Uterus (tissue), 4 donors: Measurements from ENCODE around the gene HERC5. TPM values are rescaled to one million over a fixed set of nuclear protein-coding genes. Genes with fewer than 3 reads are reported as not detected.

ENCODE experiments used
- DNase-seq, 2 donors: peaks; one replicate each; pipeline ENCODE4 v3.0.0-alpha.2; 2019 to 2020
- H3K27ac ChIP-seq, 2 donors: fragments of 200-600 bp; sonication (generic); 1 replicate in 1 of 2; 2 replicates in 1 of 2; pipeline ENCODE4 v1.5.1; 2016 to 2018
- H3K27me3 ChIP-seq, 2 donors: fragments of 200-600 bp; sonication (generic); one replicate each; pipeline ENCODE4 v1.5.1; 2018 to 2019; ENCODE audit warnings: control low read depth in 1 of 2
- H3K36me3 ChIP-seq, 2 donors: fragments of 200-600 bp; sonication (generic); one replicate each; pipeline ENCODE4 v1.5.1; 2019; ENCODE audit warnings: control low read depth in 1 of 2
- H3K4me1 ChIP-seq, 2 donors: fragments of 200-600 bp; sonication (generic); one replicate each; pipeline ENCODE4 v1.5.1; 2018 to 2019; ENCODE audit warnings: control low read depth in 1 of 2
- H3K4me3 ChIP-seq, 2 donors: fragments of 200-600 bp; sonication (generic); 1 replicate in 1 of 2; 2 replicates in 1 of 2; pipeline ENCODE4 v1.5.1; 2018 to 2019; ENCODE audit warnings: mild to moderate bottlenecking in 1 of 2
- H3K9me3 ChIP-seq, 2 donors: fragments of 200-600 bp; sonication (generic); one replicate each; pipeline ENCODE4 v1.5.1; 2019; ENCODE audit warnings: control low read depth in 1 of 2
- POLR2A ChIP-seq, 2 donors: fragments of 450-650 bp; IDR thresholded peaks; one replicate each; pipeline ENCODE4 v1.6.1; 2016; ENCODE audit warnings: antibody characterized with exemption in 2 of 2, mild to moderate bottlenecking in 1 of 2, moderate library complexity in 1 of 2
- intact Hi-C: fragments of 100-400 bp; cut with DNase I; formaldehyde crosslinking; loops from one replicate; pipeline ENCODE4 v1.15.1; 2023; ENCODE audit warnings: low total_unique reads
- total RNA-seq, 4 donors: library from RNA; depleted of rRNA in 3 of 4; stranded (reverse); fragments of >200 nt in 3 of 4; gene quantifications; one replicate each; pipeline versions ENCODE4 v1.1.0 to v1.2.4, GENCODE V29; 2014 to 2023
- TF ChIP-seq, protein P1 (sequence below), 4 experiments: fragments of 200-600 bp in 2 of 4; fragments of 450-650 bp in 2 of 4; sonication (generic) in 2 of 4; IDR thresholded peaks; one replicate each; pipeline ENCODE4 v1.5.1; 2016 to 2019; ENCODE audit warnings: antibody characterized with exemption in 4 of 4, mild to moderate bottlenecking in 2 of 4, moderate library complexity in 1 of 4
- donor health status: DM: yes; HTN: yes; CAD: no.

The HERC5 gene
- total RNA-seq, 4 donors from 2014 or later = 4.3 to 23.7 (median 10.6) TPM

DNA sequence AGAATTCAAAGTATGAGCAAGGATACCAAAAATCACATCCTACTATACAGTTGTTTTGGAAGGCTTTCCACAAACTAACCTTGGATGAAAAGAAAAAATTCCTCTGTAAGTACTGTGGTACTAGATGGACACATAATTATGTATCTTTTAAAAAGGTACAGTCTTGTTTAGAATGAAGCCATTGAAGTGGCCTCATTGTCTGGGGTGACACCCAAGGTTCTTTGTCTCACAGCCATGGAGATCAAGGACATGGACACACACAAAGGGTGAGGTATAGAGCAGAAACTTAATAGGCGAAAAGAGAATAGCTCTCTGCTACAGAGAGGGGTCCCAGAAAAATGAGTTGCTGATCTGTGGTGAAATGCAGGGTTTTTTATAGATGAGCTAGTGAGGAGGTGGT, 16.8 kb upstream of the HERC5 start:
- no peaks in the 10 kb centered on the region for H3K27me3 ChIP-seq
- H3K36me3 ChIP-seq = no peaks in the 10 kb centered on the region
- TF ChIP-seq, protein P1, sequence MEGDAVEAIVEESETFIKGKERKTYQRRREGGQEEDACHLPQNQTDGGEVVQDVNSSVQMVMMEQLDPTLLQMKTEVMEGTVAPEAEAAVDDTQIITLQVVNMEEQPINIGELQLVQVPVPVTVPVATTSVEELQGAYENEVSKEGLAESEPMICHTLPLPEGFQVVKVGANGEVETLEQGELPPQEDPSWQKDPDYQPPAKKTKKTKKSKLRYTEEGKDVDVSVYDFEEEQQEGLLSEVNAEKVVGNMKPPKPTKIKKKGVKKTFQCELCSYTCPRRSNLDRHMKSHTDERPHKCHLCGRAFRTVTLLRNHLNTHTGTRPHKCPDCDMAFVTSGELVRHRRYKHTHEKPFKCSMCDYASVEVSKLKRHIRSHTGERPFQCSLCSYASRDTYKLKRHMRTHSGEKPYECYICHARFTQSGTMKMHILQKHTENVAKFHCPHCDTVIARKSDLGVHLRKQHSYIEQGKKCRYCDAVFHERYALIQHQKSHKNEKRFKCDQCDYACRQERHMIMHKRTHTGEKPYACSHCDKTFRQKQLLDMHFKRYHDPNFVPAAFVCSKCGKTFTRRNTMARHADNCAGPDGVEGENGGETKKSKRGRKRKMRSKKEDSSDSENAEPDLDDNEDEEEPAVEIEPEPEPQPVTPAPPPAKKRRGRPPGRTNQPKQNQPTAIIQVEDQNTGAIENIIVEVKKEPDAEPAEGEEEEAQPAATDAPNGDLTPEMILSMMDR (IDR thresholded peaks at IDR 0.05) = no peak
- no peak for TF ChIP-seq POLR2A (IDR thresholded peaks at IDR 0.05)
- no peaks in the 10 kb centered on the region for H3K4me1 ChIP-seq
- no peak overlapping the region for H3K4me3 ChIP-seq
- intact Hi-C loops = no loop called here
- no peaks in the 10 kb centered on the region for H3K9me3 ChIP-seq
- H3K27ac ChIP-seq = no peak overlapping the region
- no peak for DNase-seq

DNA sequence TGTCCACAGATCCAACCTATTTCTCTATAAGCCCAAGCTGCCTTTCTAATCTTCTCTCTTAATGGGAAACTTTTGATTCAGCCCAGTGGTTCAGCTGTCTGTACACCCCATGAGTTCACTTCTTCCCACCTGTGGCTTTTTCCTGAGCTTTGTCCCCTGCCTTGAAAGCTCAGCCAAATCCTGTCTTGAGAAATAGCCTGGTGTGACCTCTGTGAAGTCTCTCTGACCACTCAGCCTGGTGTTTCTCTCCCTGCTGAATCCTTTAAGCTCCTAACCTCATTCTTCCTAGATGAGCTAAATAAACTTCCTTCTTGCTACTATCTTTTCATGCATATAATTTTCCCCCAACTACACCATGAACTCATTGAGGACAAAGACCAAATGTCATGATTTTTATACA, 15.2 kb upstream of the HERC5 start:
- no peak for DNase-seq
- Histone ChIP-seq H3K4me3 (no peak overlapping the region), H3K27me3 (no peaks in the 10 kb centered on the region), H3K36me3 (no peaks in the 10 kb centered on the region), H3K9me3 (no peaks in the 10 kb centered on the region), H3K27ac (no peak overlapping the region), H3K4me1 (no peaks in the 10 kb centered on the region)
- TF ChIP-seq, protein P1 (IDR thresholded peaks at IDR 0.05) = no peak
- TF ChIP-seq POLR2A (IDR thresholded peaks at IDR 0.05) = no peak
- intact Hi-C loops = no loop called here

DNA sequence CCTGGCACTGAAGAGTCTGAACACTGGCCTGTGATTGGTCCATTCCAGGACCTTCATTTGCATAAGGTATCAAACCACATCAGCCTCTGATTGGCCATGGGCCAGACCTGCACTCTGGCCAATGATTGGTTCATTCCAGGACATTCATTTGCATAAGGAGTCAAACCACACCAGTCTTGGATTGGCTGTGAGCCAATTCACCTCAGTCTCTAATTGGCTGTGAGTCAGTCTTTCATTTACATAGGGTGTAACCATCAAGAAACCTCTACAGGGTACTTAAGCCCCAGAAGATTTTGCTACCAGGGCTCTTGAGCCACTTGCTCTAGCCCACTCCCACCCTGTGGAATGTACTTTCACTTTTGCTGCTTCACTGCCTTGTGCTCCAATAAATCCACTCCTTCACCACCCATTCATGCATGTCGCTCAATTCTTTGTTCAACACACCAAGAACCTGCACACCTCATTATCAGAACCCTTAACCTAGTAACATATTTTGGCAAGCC, 14.2 kb upstream of the HERC5 start:
- Histone ChIP-seq H3K4me1 (no peaks in the 10 kb centered on the region), H3K4me3 (no peak overlapping the region), H3K36me3 (no peaks in the 10 kb centered on the region), H3K27ac (no peak overlapping the region), H3K9me3 (no peaks in the 10 kb centered on the region), H3K27me3 (no peaks in the 10 kb centered on the region)
- TF ChIP-seq, protein P1 (IDR thresholded peaks at IDR 0.05) = no peak
- TF ChIP-seq POLR2A (IDR thresholded peaks at IDR 0.05) = no peak
- no peak for DNase-seq
- intact Hi-C loops = no loop called here

DNA sequence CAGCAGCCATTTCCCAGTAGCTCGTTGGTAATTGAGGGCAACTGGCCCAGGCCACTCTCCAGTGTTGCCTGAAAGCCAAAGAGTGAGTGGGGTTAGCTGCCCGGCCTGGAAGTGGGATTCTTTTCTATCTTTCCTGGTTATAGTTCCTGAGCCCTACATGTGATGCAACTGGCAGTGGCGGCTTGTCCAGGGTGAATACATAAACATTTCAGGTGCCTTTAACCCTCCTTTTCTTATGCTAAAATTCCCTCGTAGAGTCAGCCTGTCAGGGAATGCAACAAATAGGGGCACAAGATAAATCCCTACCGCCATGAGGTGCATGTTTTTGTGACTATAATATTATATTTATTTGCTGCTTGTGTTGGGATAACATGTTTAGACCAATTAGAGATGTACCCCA, 13.4 kb upstream of the HERC5 start:
- intact Hi-C loops = no loop called here
- TF ChIP-seq, protein P1 (IDR thresholded peaks at IDR 0.05) = no peak
- no peak for TF ChIP-seq POLR2A (IDR thresholded peaks at IDR 0.05)
- Histone ChIP-seq H3K4me1 (no peaks in the 10 kb centered on the region), H3K9me3 (no peaks in the 10 kb centered on the region), H3K4me3 (no peak overlapping the region), H3K27me3 (no peaks in the 10 kb centered on the region), H3K27ac (no peak overlapping the region), H3K36me3 (no peaks in the 10 kb centered on the region)
- DNase-seq = no peak

DNA sequence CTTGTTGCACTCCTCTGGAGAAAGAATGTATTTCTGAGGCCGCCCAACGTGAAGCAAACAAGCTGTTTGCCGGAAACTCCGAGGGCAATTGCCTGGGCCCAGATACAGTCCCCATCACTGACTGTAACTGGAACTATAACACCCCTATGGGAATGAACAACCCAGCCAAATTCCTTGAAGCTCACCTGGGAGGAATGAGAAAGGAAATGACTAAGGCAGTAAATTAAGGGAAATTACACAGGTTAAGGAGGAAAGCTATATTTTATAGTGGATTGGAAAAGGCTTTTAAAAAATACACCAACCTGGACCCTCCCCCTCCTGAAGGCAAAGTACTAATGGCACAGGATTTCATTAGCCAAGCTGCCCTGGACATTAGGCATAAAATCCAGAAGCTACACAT, 11.7 kb upstream of the HERC5 start:
- DNase-seq = no peak
- Histone ChIP-seq H3K4me3 (no peak overlapping the region), H3K4me1 (no peaks in the 10 kb centered on the region), H3K27me3 (no peaks in the 10 kb centered on the region), H3K27ac (no peak overlapping the region), H3K36me3 (no peaks in the 10 kb centered on the region), H3K9me3 (no peaks in the 10 kb centered on the region)
- no peak for TF ChIP-seq POLR2A (IDR thresholded peaks at IDR 0.05)
- TF ChIP-seq, protein P1 (IDR thresholded peaks at IDR 0.05) = no peak
- intact Hi-C loops = no loop called here
